Gastrocnemius medialis (tissue), 4 donors: ENCODE measurements around the gene HADH.

ENCODE experiments used
- CTCF ChIP-seq, 5 experiments: fragments of 450-650 bp in 3 of 5; fragments of 200-600 bp in 2 of 5; sonication (generic) in 2 of 5; IDR thresholded peaks in 4 of 5; conservative IDR thresholded peaks in 1 of 5; 1 replicate in 4 of 5; 2 replicates in 1 of 5; pipeline ENCODE4 v1.5.1; 2016 to 2019; ENCODE audit warnings: antibody characterized with exemption in 5 of 5, mild to moderate bottlenecking in 3 of 5, moderate library complexity in 3 of 5
- POLR2A ChIP-seq, 2 donors: fragments of 450-650 bp; IDR thresholded peaks; one replicate each; pipeline ENCODE4 v1.6.1; 2017; ENCODE audit warnings: antibody characterized with exemption in 2 of 2, mild to moderate bottlenecking in 2 of 2, moderate library complexity in 2 of 2

GRCh38 chr4:108078024-108078733 lies 88.5 kb downstream of the HADH start:
- TF ChIP-seq POLR2A (IDR thresholded peaks at IDR 0.05) (no peak), CTCF (IDR thresholded peaks at IDR 0.05 in 4 of 5, conservative IDR thresholded peaks at IDR 0.05 in 1 of 5) (no peak)
